Hematopoietic multipotent progenitor cell treated with erythropoietin and hydrocortisone succinate and interleukin-3 and kit ligand, for 17 days (in vitro differentiated cells): ENCODE measurements around the gene KLRC3.
"Not testable (repeated sequence)": the region's sequence is repeated elsewhere in the genome, so short reads cannot be mapped to it uniquely, and the experiment has no call there.

Experiments
- DNase-seq: peaks from one replicate; pipeline ENCODE4 v3.0.0-alpha.2; 2015; ENCODE audit warnings: low spot score

Gene KLRC3

GRCh38 chr12:10368206-10369171, 51.9 kb downstream of the KLRC3 start:
- no peak for DNase-seq

DNA sequence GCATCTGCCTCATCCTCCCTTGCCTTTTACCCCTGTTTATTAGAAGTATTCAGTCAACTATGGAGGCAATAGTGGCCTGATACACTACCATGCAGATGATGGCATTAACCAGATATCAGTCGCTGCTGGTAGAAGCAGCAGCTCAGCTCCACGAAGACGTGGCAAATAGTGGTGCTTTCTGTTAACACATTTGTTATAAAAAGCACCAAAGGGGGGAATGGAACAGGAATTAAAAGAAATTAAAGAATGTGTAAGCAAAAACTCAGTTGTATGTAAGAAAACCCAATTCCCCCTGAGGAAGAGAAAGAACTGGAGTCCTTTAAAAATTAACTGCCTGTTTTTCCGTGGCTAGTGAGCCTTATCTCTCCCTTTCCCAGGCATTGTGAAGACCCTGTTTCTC, 52.7 kb downstream of the KLRC3 start:
- not testable (repeated sequence) for DNase-seq

- DNase-seq = no peak
These were observed 53.5 kb downstream of the KLRC3 start for GRCh38 chr12:10366875-10367274.

DNA sequence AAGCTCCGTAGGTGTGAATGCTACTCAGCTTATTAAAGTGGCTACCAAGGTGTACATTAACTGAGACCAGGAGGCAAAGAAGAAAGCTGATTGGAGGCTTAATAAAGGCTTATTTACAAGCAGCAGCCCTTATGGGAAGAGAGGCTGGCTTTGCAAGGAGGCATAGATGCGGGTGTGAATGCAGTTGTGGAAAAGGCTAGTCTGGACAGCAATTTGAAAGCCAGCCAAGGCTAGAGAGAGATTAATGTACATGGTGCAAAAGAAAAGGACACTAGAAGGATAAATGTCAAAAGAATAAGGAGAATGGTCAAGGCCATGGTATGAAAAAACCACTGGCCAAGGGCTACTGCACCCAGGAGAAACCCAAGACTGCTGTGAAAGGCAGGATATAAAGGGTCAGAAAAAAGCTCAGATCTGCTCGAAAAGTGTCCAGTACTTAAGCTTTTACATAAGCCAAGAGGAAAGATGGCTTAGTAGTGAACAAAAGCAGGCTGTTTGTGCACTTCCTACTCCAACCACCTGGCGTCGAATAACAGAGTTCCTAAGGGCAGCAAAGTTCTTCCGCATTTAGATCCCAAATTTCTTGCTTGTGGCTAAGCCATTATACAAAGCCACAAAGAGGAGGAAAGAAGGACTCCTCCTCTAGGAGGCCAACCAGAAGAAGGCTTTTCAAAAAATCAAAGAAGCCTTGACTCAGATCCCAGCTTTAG, 54.5 kb downstream of the KLRC3 start:
- DNase-seq = peak; percentile 14

DNA sequence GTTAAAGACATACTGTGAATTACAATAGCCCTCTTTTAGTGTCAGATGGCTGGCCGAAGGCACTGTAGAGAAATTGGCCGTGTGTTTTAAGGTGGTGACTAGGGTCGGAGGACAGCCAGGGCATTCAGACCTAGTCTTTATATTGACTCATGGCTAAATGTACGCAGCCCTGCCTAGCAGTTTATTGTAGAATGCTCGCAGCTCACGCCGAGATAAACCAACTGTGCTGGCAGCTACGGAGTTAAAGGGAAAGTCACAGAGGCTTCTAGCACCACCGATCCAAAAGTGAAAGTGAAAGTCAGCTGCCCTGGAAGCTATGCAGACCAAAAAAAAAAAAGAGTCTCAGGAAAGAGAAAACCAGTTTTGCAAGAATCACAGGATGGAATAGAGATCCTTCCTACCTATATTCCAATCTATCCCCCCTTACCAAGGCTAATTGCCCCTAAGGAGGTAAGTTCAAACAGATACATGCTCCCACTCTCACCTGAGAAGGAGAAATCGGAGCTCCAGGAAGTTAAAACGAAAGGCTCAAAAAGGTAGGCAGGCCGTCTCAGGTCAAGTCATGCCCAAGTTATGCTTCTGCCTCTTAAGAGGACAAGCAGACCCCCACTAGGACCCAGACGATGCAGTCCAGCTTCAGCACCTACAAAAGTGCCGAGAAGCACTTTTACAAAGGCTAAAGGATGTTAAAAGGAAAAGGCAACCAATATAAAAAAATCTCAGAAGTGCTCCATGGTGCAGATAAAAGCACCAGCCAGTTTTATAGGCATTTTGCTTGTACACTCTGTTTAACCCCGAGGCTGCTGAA, 55.4 kb downstream of the KLRC3 start:
- DNase-seq = peak; percentile 86

DNA sequence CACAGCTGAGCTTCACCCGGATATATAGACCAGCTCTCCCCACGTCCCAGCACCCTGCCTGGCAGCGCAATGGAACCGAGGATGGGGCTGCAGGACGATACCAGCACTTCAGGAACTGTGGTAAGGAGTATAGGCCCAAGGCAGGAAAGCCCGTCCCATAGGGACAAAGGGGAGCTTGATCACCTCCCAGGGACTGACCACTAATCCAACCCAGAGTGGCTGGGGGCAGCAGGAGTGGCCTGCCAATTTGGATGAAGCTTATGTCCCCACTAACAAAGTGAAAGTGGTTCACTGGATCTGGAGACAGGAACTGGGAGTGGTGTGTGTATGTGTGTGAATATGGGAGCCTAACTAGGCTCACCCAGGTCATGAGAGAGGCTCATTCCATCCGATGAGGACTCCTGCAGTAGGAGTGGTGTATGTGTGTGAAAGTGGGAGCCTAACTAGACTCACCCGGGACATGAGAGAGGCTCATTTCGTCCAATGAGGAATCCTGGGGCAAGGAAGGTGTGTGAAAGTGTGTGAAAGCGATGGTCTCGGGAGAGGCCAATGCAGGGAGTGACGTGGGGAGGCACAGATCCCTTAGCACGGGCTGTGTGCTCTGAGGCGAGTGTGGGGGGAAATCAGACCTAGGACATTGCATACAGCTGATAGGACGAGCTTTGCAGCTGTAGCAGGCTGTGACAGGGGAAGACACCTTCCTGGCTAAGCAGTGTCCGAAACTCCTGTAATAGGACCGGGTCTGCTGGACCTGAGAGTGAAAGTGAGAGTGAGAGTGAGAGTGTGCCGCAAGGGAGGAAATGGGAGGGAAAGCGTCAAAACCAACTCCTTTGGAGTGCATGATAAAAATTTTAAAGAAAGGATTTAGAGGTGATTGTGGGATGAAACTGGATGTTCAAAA, 56.2 kb downstream of the KLRC3 start:
- peak; percentile 50 for DNase-seq

DNA sequence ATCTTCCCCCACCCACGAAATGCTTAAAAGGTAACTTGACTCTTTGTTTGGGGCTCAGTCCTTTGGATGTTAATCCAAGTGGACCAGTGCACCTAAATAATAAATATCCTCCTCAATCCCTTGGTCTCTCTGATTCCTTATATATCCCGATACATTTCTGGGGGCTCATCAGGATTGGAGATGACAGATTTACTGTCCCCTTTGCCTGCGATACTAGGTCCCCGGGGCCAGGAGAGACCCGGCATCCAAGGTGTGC, 56.8 kb downstream of the KLRC3 start:
- DNase-seq = no peak

GRCh38 chr12:10362828-10363657, 57.4 kb downstream of the KLRC3 start:
- no peak for DNase-seq

GRCh38 chr12:10362325-10362724, 58.1 kb downstream of the KLRC3 start:
- no peak for DNase-seq
